H4 (cell line): ENCODE data around the gene EIF5. TPM values are rescaled to one million over a fixed set of nuclear protein-coding genes. Genes with fewer than 3 reads are reported as not detected.

Experiments used
- DNase-seq: peaks from one replicate; pipeline ENCODE4 v3.0.0-alpha.2; 2015; ENCODE audit warnings: low spot score
- total RNA-seq: library from RNA; depleted of rRNA; stranded (reverse); fragments of >200 nt; shearing (Covaris generic); gene quantifications from 2 replicates; pipeline ENCODE4 v1.2.3, GENCODE V29; 2014; rRNA removed

EIF5 gene
- total RNA-seq, 1 experiment from 2014 or later, result 145 TPM

DNA sequence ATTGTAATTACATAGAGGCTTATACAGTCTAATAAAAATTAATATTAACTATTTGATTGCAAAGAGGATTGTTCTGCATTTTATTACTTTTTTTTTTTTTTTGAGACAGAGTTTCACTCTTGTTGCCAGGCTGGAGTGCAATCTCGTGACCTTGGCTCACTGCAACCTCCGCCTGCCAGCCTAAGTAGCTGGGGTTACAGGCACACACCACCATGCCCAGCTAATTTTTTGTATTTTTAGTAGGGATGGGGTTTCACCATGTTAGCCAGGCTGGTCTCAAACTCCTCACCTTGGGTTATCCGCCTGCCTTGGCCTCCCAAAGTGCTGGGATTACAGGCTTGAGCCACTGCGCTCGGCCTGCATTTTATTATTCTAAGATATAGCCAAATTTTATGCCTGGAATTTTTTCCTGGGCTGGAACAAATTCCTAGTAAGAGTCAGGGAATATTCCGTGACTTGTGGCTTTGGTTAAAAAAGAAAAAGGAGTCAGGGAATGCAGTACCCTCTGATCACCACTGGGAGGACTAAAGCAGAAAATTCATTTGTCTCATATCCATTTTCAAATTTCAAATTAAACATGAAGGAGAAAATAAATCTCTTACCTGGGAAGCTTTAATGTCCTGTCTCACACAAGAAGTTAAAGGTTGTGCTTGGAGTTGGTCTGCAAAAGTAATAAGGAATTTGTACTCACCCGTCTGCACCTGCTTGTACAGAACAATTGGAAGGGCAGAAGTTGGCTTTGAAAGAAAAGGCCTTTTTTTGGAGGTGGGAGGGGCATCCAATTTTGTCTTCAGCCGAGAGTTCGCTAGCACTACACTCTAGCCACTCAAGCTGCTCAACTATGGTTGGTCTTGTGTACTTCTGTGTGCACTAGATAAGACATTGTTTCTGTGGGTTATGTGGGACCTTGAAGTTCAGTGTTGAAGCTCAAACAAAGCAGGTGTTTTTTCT, 59.9 kb downstream of the EIF5 start:
- no peak for DNase-seq

Other genes with a start within 250 kb of the EIF5 start
- not detected in 2 replicates for gene EXOC3L4, start 239.5 kb upstream of the EIF5 start, total RNA-seq
- 0.41 and 5.3 TPM in 2 replicates for gene TNFAIP2, start 210.8 kb upstream of the EIF5 start, total RNA-seq
- 35.8 and 41.8 TPM in 2 replicates for gene MARK3, start 51.2 kb downstream of the EIF5 start, total RNA-seq
- gene CKB, start 188.6 kb downstream of the EIF5 start, total RNA-seq, result 47.1 and 52.4 TPM in 2 replicates
- gene TRMT61A, start 195.0 kb downstream of the EIF5 start, total RNA-seq, result 5.8 and 6.8 TPM in 2 replicates
- 11.3 and 18.5 TPM in 2 replicates for gene BAG5, start 228.4 kb downstream of the EIF5 start, total RNA-seq
- gene COA8, start 228.7 kb downstream of the EIF5 start, total RNA-seq, result 21.7 and 22.3 TPM in 2 replicates